ENCODE data around the gene CFAP100.

- TF ChIP-seq POLR2A (IDR thresholded peaks at IDR 0.05; ENCODE audit: low read depth, low read length) (no peak), EP300 (IDR thresholded peaks at IDR 0.05; ENCODE audit: borderline replicate concordance in 1 of 2, control insufficient read depth in 1 of 2, low read depth in 2 of 2, low read length in 2 of 2) (no peak), EZH2 (IDR thresholded peaks at IDR 0.05; ENCODE audit: borderline replicate concordance, control insufficient read depth, low read depth, low read length) (no peak), RAD21 (IDR thresholded peaks at IDR 0.05; ENCODE audit: insufficient read depth, low read depth, low read length) (no peak), USF1 (IDR thresholded peaks at IDR 0.05; ENCODE audit: borderline replicate concordance, extremely low read length, insufficient read depth, low read depth, low read length) (no peak), E2F4 (IDR thresholded peaks at IDR 0.05; ENCODE audit: low read depth, low read length) (no peak), PAX5 (IDR thresholded peaks at IDR 0.05; ENCODE audit: borderline replicate concordance, low read depth, low read length) (no peak), BACH1 (IDR thresholded peaks at IDR 0.05; ENCODE audit: borderline replicate concordance) (no peak), ZNF687 (IDR thresholded peaks at IDR 0.05) (no peak), RBBP5 (conservative IDR thresholded peaks at IDR 0.05) (no peak), MEF2A (IDR thresholded peaks at IDR 0.05; ENCODE audit: insufficient read depth, low read depth, low read length) (no peak), CBX3 (IDR thresholded peaks at IDR 0.05; ENCODE audit: borderline replicate concordance, low read depth) (no peak)
- TF ChIP-seq, protein P1, sequence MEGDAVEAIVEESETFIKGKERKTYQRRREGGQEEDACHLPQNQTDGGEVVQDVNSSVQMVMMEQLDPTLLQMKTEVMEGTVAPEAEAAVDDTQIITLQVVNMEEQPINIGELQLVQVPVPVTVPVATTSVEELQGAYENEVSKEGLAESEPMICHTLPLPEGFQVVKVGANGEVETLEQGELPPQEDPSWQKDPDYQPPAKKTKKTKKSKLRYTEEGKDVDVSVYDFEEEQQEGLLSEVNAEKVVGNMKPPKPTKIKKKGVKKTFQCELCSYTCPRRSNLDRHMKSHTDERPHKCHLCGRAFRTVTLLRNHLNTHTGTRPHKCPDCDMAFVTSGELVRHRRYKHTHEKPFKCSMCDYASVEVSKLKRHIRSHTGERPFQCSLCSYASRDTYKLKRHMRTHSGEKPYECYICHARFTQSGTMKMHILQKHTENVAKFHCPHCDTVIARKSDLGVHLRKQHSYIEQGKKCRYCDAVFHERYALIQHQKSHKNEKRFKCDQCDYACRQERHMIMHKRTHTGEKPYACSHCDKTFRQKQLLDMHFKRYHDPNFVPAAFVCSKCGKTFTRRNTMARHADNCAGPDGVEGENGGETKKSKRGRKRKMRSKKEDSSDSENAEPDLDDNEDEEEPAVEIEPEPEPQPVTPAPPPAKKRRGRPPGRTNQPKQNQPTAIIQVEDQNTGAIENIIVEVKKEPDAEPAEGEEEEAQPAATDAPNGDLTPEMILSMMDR (IDR thresholded peaks at IDR 0.05 in 2 of 3, conservative IDR thresholded peaks at IDR 0.05 in 1 of 3; ENCODE audit: control insufficient read depth in 2 of 3, extremely low read depth in 1 of 3, insufficient read depth in 1 of 3, low read depth in 3 of 3, low read length in 3 of 3), result no peak
Observed at GRCh38 chr3:126391631-126392030, 3.1 kb upstream of the CFAP100 start.

Data from GM12878 (cell line).